AG10803 (cell line): ENCODE measurements around the gene MPP3.

Experiments used
- DNase-seq: peaks from one replicate; pipeline ENCODE4 v3.0.0; 2010; ENCODE audit warnings: low read depth
- H3K4me3 ChIP-seq: 2 replicates; pipeline ENCODE4 v1.5.1; 2011; ENCODE audit warnings: mild to moderate bottlenecking, low read length, control low read depth
- TF ChIP-seq, protein P1 (sequence below): conservative IDR thresholded peaks from 2 replicates; pipeline ENCODE4 v1.5.1; 2011; ENCODE audit warnings: mild to moderate bottlenecking, low read length, control low read depth, inconsistent platforms

The MPP3 gene, protein sequence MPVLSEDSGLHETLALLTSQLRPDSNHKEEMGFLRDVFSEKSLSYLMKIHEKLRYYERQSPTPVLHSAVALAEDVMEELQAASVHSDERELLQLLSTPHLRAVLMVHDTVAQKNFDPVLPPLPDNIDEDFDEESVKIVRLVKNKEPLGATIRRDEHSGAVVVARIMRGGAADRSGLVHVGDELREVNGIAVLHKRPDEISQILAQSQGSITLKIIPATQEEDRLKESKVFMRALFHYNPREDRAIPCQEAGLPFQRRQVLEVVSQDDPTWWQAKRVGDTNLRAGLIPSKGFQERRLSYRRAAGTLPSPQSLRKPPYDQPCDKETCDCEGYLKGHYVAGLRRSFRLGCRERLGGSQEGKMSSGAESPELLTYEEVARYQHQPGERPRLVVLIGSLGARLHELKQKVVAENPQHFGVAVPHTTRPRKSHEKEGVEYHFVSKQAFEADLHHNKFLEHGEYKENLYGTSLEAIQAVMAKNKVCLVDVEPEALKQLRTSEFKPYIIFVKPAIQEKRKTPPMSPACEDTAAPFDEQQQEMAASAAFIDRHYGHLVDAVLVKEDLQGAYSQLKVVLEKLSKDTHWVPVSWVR

DNA sequence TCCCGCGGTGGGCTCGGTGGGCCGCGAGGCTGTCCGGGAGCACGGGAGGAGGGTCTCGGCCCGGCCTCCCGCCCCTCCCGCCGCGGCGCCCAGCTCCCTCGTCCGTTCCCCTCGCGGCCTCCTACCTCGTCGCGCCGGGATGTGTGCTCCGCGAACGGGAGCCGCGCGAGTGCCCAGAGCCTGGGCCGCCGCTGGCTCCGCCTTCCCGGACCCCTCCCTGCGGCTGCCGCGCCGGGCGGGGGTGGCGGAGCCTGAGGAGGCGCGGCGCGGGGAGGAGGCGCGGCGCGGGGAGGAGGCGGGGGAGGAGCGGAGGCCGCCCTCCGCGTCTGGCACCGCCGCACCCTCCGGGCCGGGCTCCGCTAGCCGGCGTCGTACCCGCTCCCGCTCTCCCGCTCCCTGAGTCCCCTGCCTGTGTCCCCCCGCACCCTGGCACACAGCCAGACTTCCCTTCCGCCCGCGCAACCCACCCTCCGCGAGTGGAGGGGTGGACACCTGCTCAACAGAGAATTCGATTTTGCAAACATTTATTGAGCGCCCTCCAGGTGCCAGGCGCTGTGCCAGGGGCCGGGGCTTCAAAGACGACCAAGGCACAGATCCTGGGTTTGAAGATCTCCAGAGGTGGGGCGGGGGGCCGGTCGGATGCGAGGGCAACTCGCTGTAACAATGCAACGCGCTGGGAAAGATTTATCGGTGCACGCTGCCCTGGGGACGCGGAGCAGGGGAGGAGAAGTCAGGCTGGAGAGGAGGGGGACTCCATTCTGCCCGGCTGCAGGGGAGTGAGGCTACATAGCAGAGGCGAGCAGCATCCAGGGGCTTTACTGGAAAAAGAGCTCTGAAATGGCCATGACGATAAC lies at the start of gene MPP3:
Gene MPP3 (minus strand): TSS at position 171 of the 854 bp plus-strand sequence. CDS start 1,240 bp downstream, outside the sequence.
- H3K4me3 ChIP-seq, result peak within 1 kb of the TSS; percentile 67
- DNase-seq, result peak; percentile 66
- TF ChIP-seq, protein P1, sequence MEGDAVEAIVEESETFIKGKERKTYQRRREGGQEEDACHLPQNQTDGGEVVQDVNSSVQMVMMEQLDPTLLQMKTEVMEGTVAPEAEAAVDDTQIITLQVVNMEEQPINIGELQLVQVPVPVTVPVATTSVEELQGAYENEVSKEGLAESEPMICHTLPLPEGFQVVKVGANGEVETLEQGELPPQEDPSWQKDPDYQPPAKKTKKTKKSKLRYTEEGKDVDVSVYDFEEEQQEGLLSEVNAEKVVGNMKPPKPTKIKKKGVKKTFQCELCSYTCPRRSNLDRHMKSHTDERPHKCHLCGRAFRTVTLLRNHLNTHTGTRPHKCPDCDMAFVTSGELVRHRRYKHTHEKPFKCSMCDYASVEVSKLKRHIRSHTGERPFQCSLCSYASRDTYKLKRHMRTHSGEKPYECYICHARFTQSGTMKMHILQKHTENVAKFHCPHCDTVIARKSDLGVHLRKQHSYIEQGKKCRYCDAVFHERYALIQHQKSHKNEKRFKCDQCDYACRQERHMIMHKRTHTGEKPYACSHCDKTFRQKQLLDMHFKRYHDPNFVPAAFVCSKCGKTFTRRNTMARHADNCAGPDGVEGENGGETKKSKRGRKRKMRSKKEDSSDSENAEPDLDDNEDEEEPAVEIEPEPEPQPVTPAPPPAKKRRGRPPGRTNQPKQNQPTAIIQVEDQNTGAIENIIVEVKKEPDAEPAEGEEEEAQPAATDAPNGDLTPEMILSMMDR, result no peak

DNA sequence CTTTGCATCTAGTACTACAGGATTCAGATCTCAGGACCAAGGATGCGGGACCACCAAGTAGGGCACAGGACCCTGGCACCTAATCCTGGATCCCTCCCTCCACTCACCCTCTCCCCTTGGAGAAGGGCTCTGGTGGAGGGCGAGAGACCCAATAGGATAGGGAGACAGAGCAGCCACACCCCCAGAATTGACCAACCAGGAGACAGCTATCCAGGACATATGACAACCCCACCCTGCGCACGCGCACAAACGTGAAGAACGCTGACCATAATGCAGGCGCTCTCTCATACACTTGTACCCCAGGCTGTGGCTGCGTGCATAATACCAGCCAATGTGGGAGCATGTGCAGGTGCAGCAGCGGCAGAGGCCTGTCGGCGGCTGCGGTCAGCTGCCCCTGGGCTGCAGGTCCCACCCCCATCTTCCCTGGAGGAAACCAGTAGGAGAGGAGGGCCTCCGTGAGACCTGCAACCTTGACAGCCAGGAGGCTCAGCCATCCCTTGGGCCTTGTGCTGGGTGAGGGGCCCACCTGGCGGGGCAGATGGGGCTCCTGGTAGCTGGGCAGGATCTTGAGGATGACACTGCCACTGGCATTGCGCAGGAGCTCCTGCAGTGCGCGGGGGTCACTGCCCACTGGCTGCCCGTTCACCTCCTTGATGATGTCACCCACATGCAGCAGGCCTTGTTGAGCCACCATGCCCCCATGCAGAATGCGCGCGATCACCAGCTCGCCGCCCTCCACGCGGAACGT lies 49.0 kb upstream of the MPP3 start:
- no peak for DNase-seq
- TF ChIP-seq, protein P1, result no peak
- no peak overlapping the region for H3K4me3 ChIP-seq

DNA sequence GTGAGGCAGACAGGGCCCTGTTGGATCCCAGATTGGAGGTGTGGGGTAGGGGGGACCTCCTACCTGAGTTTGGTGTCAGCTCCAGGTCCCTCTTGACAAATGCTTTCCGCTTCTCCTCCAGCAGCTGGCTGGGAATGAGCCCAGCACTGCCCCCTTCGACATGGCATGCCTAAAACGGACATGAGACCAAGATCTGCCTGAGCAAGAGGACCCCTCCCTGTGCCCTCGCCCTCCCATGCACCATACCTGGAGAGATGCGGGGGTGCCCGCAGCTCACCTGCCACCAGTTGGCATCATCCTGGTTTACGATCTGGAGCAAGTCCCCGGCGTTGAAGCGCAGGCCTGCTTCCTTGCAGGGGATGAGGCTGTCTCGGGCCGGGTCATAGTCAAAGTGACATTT lies 48.2 kb upstream of the MPP3 start:
- DNase-seq, result no peak
- no peak overlapping the region for H3K4me3 ChIP-seq
- TF ChIP-seq, protein P1, result no peak

DNA sequence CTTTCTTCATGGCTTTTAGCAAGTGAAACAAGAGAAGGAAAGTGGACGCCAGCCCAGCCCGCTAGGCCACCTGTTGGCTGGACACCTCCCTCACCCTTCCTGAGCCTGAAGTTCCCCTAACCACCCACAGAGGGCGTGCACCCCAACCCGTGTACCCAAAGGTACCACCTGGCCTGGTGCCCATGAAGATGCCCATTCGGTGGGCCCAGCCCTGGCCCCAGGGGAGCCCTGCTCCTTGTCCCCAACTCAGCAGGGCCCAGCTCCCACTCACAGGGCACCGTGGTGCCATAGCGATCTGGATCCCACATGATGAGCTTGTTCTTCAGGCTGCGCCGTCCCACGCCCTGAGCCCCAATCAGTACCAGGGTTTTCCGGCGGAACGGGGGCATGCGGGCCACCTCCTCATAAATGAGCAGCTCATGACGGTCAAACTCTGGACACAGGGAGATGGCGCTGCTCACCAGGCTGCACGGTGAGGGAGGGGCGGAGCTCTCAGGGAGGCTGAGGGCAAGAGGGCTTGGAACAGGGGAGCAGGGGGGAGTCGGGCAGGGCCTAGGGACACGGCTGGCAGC lies 47.6 kb upstream of the MPP3 start:
- peak; percentile 3 for DNase-seq
- H3K4me3 ChIP-seq, result no peak overlapping the region
- TF ChIP-seq, protein P1, result peak; percentile 56

DNA sequence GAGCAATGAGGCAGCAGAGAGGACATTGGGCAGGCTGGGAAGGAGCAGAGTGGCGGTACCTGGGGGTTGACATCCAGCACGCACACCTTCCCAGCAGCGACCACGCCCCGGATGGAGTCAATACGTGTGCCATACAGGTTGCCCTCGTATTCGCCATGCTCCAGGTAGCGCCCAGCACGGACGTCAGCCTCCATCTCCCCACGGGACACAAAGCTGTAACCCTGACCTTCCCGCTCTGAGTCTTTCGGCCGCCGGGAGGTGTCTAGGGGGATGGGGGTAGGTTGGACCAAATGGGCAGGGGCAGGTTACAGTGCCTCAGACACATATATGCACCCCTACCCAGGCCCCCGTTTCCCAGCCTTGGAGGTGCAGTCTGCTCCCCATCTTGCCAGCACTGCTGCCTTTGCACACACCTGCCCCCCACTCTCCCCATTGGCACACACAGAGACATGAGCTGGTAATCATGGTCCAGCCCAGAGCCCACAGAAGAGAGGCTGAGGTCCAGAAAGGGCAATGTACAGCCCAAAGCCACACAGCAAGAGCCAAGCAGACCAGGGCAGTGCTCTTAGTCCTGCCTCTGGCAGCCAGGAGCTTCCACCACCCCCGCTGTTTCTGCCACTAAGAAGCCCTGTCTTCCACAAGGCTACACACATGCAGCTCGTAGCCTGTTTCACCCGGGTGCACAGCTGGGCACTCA lies 46.9 kb upstream of the MPP3 start:
- DNase-seq, result no peak
- TF ChIP-seq, protein P1, result no peak

More for the DNA sequence above, 46.9 kb upstream of the MPP3 start:
- no peak overlapping the region for H3K4me3 ChIP-seq
